GM10248 (cell line): ENCODE results near the gene MAP1LC3A.

Experiments used
- CTCF ChIA-PET: fragments of 300-600 bp; sonication (Branson Sonifier 250); formaldehyde crosslinking; extraction: SDS; loops from one replicate; lab custom pipeline; 2021; ENCODE audit warnings: antibody characterized with exemption; lab: Yijun Ruan, JAX
- POLR2A ChIA-PET: fragments of 350-650 bp; sonication (Branson Sonifier 250); formaldehyde crosslinking; extraction: SDS; loops from one replicate; lab custom pipeline; 2020; ENCODE audit warnings: antibody characterized with exemption; lab: Yijun Ruan, JAX
- DNase-seq: peaks from one replicate; pipeline ENCODE4 v3.0.0; 2012; ENCODE audit errors: extremely low spot score
- CTCF ChIP-seq: IDR thresholded peaks from 2 replicates; pipeline ENCODE4 v1.5.1; 2012; ENCODE audit warnings: mild to moderate bottlenecking, low read depth; ENCODE audit errors: extremely low read depth, missing control alignments, control extremely low read depth

Gene MAP1LC3A

DNA sequence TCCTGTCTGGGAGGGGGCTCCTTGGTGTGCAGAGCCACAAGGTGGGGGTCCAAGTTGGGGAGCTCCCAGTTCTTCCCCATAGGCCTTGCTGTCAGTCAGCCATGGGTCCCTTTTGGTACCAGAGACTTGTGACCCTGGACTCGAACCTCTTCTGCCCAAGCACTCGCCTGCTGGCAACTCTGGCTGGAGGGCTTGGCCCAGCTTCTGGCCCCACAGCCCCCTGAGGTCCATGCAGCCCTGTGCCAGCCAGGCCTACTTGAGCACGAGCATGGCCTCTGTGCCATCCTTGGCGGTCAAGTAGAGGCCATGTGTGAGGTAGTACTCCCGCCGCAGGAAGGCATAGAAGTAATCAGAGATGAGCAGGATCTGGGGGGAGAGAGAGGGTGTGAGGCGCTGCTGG lies 2.1 kb downstream of the MAP1LC3A start:
- POLR2A ChIA-PET = no interaction called here
- no peak for TF ChIP-seq CTCF
- CTCF ChIA-PET = no interaction called here

DNA sequence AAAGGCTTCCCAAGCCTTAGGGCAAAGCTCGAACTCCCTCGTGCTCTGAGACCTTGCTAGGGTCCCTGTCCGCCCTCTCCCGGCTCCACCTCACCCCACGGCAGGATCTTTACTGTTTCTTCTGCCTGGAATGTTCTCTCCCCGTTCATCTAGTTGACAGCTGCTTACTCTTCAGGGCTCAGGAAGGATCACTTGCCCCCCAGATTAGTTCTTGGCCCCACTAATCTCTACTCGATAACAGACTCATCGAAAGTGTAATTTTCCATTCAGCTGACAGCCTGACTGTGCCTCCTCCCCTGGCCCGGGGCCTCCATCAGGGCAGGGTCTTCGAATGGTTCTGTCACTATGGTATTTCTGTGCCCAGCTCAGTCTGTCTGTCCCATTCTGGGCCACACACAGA lies 3.1 kb downstream of the MAP1LC3A start:
- no peak for TF ChIP-seq CTCF
- ChIA-PET CTCF (interaction anchor here (0.8 to 3.7 kb wide), 18 partner anchors 10 to 744 kb away, joined by 3 to 14 read pairs (median 3); no protein-coding TSS in a partner anchor), POLR2A (no interaction called here)
- no peak for DNase-seq

More for the DNA sequence above, 2.1 kb downstream of the MAP1LC3A start:
- no peak for DNase-seq

DNA sequence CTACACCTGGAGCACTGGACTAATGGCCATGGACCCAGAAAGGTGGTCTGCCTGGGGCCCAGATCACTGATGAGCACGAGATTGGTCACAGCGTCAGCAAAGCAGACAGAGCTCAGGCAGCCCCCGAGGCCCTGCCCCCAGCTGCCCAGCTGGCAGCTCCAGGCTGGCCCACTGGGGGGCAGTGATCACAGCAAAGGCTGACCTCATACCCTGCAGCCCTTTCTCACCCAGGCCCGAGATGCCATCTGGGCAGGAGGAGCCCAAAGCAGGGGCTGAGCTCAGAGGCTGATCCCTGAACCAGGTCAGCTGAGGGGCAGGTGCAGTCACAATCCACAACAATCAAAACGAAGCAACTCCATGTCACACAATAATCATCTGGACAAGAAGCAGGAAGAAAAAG lies 4.1 kb downstream of the MAP1LC3A start:
- no peak for DNase-seq
- POLR2A ChIA-PET = no interaction called here
- CTCF ChIA-PET = interaction anchor here (0.8 to 3.7 kb wide), 15 partner anchors 8 to 285 kb away, joined by 3 to 14 read pairs (median 3); no protein-coding TSS in a partner anchor
- TF ChIP-seq CTCF = peak; percentile 47

DNA sequence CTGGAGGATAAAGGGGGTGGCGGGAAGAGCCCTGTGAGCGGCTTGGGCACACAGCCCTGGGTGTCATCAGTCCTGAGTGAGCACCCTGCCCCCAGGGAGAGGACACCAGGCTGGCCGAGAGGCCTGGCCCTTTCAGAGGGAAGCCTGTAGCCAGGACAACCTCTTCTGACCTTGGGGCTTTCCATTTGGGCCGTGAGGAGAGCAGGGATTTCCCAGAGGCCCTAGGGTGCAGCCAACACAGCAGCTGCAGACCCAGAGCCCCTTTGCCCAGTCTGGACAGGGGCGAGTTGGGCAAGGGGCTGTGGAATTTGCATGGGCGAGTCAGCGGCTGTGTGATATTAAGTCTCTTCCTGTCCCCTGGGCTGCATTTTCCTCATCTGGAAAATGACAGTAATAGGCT lies 6.3 kb downstream of the MAP1LC3A start:
- DNase-seq = no peak
- ChIA-PET POLR2A (no interaction called here), CTCF (interaction anchor here (0.7 to 3.7 kb wide), 7 partner anchors 9 to 252 kb away, joined by 3 to 14 read pairs (median 4); no protein-coding TSS in a partner anchor)
- no peak for TF ChIP-seq CTCF

DNA sequence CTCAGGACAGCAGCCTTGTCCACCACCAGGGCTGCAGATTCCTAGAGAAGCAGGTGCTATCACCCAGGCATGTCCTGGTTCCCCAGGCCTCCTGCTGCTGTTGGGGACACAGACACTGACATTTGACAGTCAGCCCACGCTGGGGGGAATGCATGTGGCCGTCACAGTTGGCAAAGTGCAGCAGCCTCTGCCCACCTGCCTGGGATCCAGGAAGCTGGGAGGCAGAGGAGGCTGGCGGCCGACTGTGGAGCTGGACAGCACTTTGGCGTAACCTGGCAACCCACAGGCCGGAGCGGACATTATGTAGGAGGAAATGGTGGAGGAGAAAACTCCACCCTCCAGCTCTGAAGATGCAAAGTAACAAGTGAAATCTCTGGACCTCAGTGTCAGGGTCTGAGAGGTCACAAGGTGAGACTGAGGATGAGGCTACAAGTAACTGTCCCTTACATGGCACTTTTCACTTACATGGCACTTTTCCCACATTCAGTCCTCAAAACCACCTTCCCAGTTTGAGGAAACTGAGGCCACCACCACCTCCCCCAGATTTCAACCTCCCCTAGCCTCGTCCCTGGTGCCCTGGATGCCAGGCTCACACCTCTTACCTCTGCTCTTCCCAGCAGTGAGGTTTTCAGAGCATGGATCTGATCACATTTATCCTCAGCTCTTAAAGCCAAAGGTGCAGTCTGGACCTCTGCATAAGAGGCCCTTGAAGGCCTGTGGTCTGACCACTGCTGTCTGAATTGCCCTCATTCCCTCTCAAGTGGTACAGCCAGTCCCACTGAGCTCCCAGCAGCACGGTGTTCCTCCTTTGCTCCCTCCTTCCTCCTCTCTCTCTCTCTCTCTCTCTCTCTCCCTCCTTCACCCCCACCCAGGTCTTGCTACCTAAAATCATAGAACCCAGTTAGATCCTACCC lies 8.7 kb downstream of the MAP1LC3A start:
- ChIA-PET POLR2A (no interaction called here), CTCF (interaction anchor here (1.5 to 2.2 kb wide), 3 partner anchors 12 to 255 kb away, joined by 3 to 6 read pairs (median 4); no protein-coding TSS in a partner anchor)
- no peak for DNase-seq
- TF ChIP-seq CTCF = no peak

DNA sequence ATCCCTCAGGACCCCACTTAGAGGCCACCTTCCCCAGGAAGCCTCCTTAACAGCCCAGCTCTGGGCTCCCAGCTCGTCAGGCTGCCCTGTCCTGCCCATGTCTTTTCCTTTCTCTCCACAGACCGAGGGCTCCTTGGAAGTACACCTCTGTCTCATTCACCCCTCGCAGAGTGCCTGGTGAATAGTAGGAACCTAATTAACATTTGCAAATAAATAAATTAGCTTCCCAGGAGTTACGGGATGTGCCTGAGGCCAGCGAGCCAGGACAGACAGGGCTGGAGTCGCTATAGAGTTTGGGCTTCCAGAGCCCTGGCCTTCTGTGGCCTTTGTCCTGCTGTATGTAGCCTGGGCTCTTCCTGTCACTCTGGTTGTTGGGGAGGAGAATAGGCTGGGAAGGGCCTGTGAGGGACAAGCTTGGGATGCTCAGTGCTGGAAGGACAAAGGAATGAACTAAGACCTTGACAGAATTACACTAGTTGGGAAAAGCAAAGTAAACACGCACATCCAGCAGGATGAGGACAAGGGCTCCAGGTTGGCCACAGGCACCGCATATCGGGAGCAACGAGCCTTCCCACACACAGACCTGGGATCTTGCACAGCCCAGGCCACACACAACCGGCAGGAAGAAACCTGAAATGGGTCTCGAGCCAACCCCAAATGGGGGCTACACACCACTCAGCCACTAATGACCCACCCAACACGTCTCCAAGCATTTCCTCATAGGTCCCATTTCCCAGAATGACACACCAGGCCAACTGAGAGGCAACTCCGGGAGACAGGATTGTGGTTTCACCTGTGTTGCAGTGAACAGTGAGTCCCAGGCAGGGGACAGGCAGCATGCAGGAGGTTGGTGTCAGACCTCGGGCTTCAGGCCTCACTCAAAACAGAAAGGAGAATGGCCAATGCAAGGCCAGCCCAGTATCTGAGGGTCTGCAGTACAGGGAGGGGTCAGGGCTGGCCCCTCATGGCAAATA lies 9.7 kb downstream of the MAP1LC3A start:
- POLR2A ChIA-PET = no interaction called here
- TF ChIP-seq CTCF = no peak
- no peak for DNase-seq
- CTCF ChIA-PET = interaction anchor here (0.7 to 3.6 kb wide), 4 partner anchors 12 to 256 kb away, joined by 3 to 12 read pairs (median 5); no protein-coding TSS in a partner anchor
